Endodermal cell (in vitro differentiated cells): Measurements from ENCODE around the gene PPP1R14B. TPM values are rescaled to one million over a fixed set of nuclear protein-coding genes. Genes with fewer than 3 reads are reported as not detected.

Source experiments
- DNase-seq: peaks from one replicate; pipeline ENCODE4 v3.0.0-alpha.2; 2017
- H3K27ac ChIP-seq: 2 replicates; pipeline ENCODE4 v1.5.1; 2013; ENCODE audit warnings: mild to moderate bottlenecking, low read depth, low read length, moderate library complexity
- H3K27me3 ChIP-seq: 2 replicates; pipeline ENCODE4 v1.6.1; 2013; ENCODE audit warnings: mild to moderate bottlenecking, low read length, moderate library complexity; ENCODE audit not compliant: insufficient read depth, control insufficient read depth, poor library complexity, severe bottlenecking
- H3K36me3 ChIP-seq: 2 replicates; pipeline ENCODE4 v1.7.0; 2013; ENCODE audit warnings: mild to moderate bottlenecking, low read length, moderate library complexity; ENCODE audit not compliant: control insufficient read depth, insufficient read depth
- H3K4me1 ChIP-seq: one replicate; pipeline ENCODE4 v1.7.0; 2013; ENCODE audit warnings: low read length; ENCODE audit not compliant: control insufficient read depth, insufficient read depth
- H3K4me3 ChIP-seq: 2 replicates; pipeline ENCODE4 v1.5.1; 2013; ENCODE audit warnings: mild to moderate bottlenecking, low read length, moderate library complexity
- H3K9ac ChIP-seq: 2 replicates; pipeline ENCODE4 v1.6.1; 2013; ENCODE audit warnings: mild to moderate bottlenecking, low read length, moderate library complexity; ENCODE audit not compliant: poor library complexity, severe bottlenecking; ENCODE audit errors: extremely low read depth
- H3K9me3 ChIP-seq: 2 replicates; pipeline ENCODE4 v1.6.1; 2013; ENCODE audit warnings: mild to moderate bottlenecking, low read length, moderate library complexity; ENCODE audit not compliant: control insufficient read depth
- H3K27ac Mint-ChIP-seq: 2 replicates; pipeline ENCODE4 v1.8.0; 2020; ENCODE audit warnings: mixed read lengths
- H3K27me3 Mint-ChIP-seq: 2 replicates; pipeline ENCODE4 v1.8.0; 2021; ENCODE audit warnings: mild to moderate bottlenecking, mixed read lengths; ENCODE audit not compliant: insufficient read depth
- H3K36me3 Mint-ChIP-seq: 2 replicates; pipeline ENCODE4 v1.8.0; 2020; ENCODE audit warnings: low read depth, mixed read lengths
- H3K4me1 Mint-ChIP-seq: 2 replicates; pipeline ENCODE4 v1.8.0; 2020; ENCODE audit warnings: mixed read lengths
- H3K4me3 Mint-ChIP-seq: 2 replicates; pipeline ENCODE4 v1.8.0; 2020; ENCODE audit warnings: mild to moderate bottlenecking, moderate library complexity, mixed read lengths
- H3K9me3 Mint-ChIP-seq: 2 replicates; pipeline ENCODE4 v1.8.0; 2020; ENCODE audit warnings: mild to moderate bottlenecking, mixed read lengths
- CTCF ChIP-seq: fragments of 200-600 bp; sonication (generic); conservative IDR thresholded peaks from 2 replicates; pipeline ENCODE4 v1.5.0; 2021; ENCODE audit warnings: antibody characterized with exemption, mild to moderate bottlenecking
- WGBS, 2 experiments: methylation state at CpG; one replicate each; pipeline versions ENCODE4 v1.1.5 to v1.1.7; 2013; ENCODE audit warnings: missing lambda C conversion rate in 2 of 2, mixed read lengths in 1 of 2; ENCODE audit not compliant: insufficient coverage in 1 of 2, insufficient read length in 1 of 2; 5-methylcytosine and 5-hydroxymethylcytosine counted together
- total RNA-seq, 2 donors: library from RNA; stranded (reverse); fragmentation: NEBNext Ultra II Directional in 1 of 2; extraction: Animal tissue kit (Norgen Biotek cat#: 25700) in 1 of 2; gene quantifications; 2 replicates in 1 of 2; 3 replicates in 1 of 2; pipeline ENCODE4 v1.2.1, GENCODE V29; 2021

PPP1R14B gene
- total RNA-seq, 2 donors from 2014 or later = 228 to 265 TPM

GRCh38 chr11:64278576-64279190, 31.9 kb upstream of the PPP1R14B start:
- Histone ChIP-seq H3K4me3 (no peak overlapping the region), H3K9ac (no peak overlapping the region), H3K36me3 (peaks cover 19% of the 10 kb centered on the region), H3K9me3 (no peaks in the 10 kb centered on the region), H3K27me3 (no peaks in the 10 kb centered on the region), H3K27ac (no peak overlapping the region), H3K4me1 (no peaks in the 10 kb centered on the region)
- Mint-ChIP-seq H3K27me3 (no peaks in the 10 kb centered on the region), H3K4me1 (peaks cover 3% of the 10 kb centered on the region), H3K9me3 (no peaks in the 10 kb centered on the region), H3K36me3 (peaks cover 33% of the 10 kb centered on the region), H3K27ac (no peak overlapping the region), H3K4me3 (no peak overlapping the region)
- WGBS, 2 experiments = 85 to 90% methylated on average over 7 to 8 of the region's 8 CpGs
- DNase-seq = no peak
- TF ChIP-seq CTCF = peak; percentile 16

DNA sequence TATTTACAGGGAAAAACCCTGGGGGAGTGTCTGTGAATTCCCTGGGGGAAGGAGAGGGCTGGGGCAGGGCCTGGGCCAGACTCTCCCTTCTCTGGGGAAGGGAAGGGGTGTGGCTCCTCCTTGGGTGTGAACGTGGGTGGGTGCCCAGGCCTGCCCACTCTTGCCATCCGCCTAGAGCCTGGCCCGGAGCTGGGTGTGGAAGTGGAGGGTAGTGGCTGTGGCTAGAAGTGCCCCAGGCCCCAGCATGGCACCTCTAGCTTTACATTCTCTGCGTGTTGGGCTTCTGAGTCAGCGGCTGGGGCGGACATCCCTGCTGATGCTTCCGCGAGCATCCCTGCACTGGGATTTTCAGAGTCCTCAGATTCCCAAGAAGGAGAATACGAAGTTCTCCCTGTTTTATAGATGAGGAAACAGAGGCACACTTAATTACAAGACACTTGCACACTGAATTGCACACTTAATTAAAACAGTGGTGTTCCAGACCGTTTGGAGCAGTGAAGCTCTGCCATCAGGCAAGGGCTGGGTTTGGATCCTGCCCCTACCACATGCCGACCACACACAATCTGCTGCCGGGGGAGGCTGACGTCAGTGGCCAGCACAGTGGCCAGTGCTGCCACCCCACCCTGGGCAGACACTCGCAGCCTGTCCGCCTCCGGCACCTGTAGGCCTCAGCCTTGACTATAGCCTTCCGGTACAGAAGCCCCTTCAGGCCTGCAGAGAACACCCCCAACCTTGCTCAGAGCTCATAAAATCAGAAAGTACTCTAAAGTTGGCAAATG, 30.1 kb upstream of the PPP1R14B start:
- no peak overlapping the region for H3K27ac ChIP-seq
- no peaks in the 10 kb centered on the region for H3K9me3 Mint-ChIP-seq
- no peak overlapping the region for H3K9ac ChIP-seq
- no peak overlapping the region for H3K4me3 Mint-ChIP-seq
- no peak for DNase-seq
- H3K36me3 Mint-ChIP-seq = peaks cover 27% of the 10 kb centered on the region
- peaks cover 3% of the 10 kb centered on the region for H3K4me1 Mint-ChIP-seq
- TF ChIP-seq CTCF = no peak
- WGBS, 2 experiments = 91% methylated on average over 11 to 17 of the region's 17 CpGs
- H3K4me1 ChIP-seq = no peaks in the 10 kb centered on the region
- no peaks in the 10 kb centered on the region for H3K9me3 ChIP-seq
- no peak overlapping the region for H3K27ac Mint-ChIP-seq
- no peaks in the 10 kb centered on the region for H3K27me3 Mint-ChIP-seq
- no peaks in the 10 kb centered on the region for H3K27me3 ChIP-seq
- no peak overlapping the region for H3K4me3 ChIP-seq
- H3K36me3 ChIP-seq = peaks cover 9% of the 10 kb centered on the region

DNA sequence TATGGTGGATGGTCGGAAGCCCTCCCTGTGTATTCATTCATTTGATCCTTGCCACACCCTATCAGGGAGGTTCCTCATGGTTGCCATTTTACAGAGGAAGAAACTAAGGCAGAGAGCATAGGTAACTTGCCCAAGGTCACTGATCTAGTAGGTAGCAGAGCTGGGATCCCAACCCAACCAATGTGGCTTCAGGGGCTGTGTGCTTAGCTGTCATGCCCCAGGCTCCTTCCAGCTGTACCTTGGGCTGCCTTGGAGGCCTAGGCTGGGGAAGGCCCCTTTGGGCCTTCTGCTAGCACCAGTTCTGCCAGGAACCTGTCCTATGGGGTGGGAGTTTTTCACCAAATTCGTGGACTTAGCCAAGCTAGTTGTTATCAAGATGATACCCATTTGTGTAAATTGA, 29.1 kb upstream of the PPP1R14B start:
- H3K4me3 ChIP-seq = no peak overlapping the region
- Mint-ChIP-seq H3K9me3 (no peaks in the 10 kb centered on the region), H3K36me3 (peaks cover 19% of the 10 kb centered on the region), H3K27me3 (no peaks in the 10 kb centered on the region), H3K4me3 (no peak overlapping the region), H3K4me1 (peaks cover 3% of the 10 kb centered on the region), H3K27ac (no peak overlapping the region)
- 95 to 100% methylated on average over 1 to 2 of the region's 2 CpGs for WGBS, 2 experiments
- no peaks in the 10 kb centered on the region for H3K4me1 ChIP-seq
- DNase-seq = no peak
- H3K9me3 ChIP-seq = no peaks in the 10 kb centered on the region
- no peak for TF ChIP-seq CTCF
- H3K27ac ChIP-seq = no peak overlapping the region
- peaks cover 9% of the 10 kb centered on the region for H3K36me3 ChIP-seq
- no peak overlapping the region for H3K9ac ChIP-seq
- H3K27me3 ChIP-seq = no peaks in the 10 kb centered on the region
